Medulla oblongata (tissue), 1 donor: ENCODE data around the gene PDE9A.

Experiments used
- DNase-seq: peaks from one replicate; pipeline ENCODE4 v3.0.0-alpha.2; 2015; ENCODE audit errors: extremely low spot score

PDE9A gene

GRCh38 chr21:42770717-42771502 is 117.5 kb downstream of the PDE9A start:
- DNase-seq = no peak

GRCh38 chr21:42771503-42771805 is 118.0 kb downstream of the PDE9A start:
- DNase-seq = no peak

GRCh38 chr21:42775123-42775522 is 121.7 kb downstream of the PDE9A start:
- no peak for DNase-seq

- no peak for DNase-seq
Observed at GRCh38 chr21:42775891-42776290, 122.5 kb downstream of the PDE9A start.

- no peak for DNase-seq
Observed at GRCh38 chr21:42777064-42777756, 123.8 kb downstream of the PDE9A start.

GRCh38 chr21:42777757-42778344 is 124.4 kb downstream of the PDE9A start:
- DNase-seq = peak; percentile 78

- DNase-seq = no peak
Observed at GRCh38 chr21:42779431-42779861, 126.0 kb downstream of the PDE9A start.

- no peak for DNase-seq
Observed at GRCh38 chr21:42780617-42781016, 127.2 kb downstream of the PDE9A start.

GRCh38 chr21:42781150-42781970 is 127.9 kb downstream of the PDE9A start:
- DNase-seq = peak; percentile 54

- no peak for DNase-seq
Observed at GRCh38 chr21:42781971-42782722, 128.7 kb downstream of the PDE9A start.

- DNase-seq = no peak
Observed at GRCh38 chr21:42782723-42783242, 129.4 kb downstream of the PDE9A start.

- no peak for DNase-seq
Observed at GRCh38 chr21:42784276-42784675, 130.9 kb downstream of the PDE9A start.

GRCh38 chr21:42784896-42785451 is 131.6 kb downstream of the PDE9A start:
- DNase-seq = no peak

GRCh38 chr21:42785666-42786427 is 132.4 kb downstream of the PDE9A start:
- no peak for DNase-seq

- DNase-seq = no peak
Observed at GRCh38 chr21:42786884-42787283, 133.5 kb downstream of the PDE9A start.

GRCh38 chr21:42787613-42788012 is 134.2 kb downstream of the PDE9A start:
- no peak for DNase-seq

GRCh38 chr21:42790520-42791065 is 137.2 kb downstream of the PDE9A start:
- DNase-seq = no peak

- DNase-seq = no peak
Observed at GRCh38 chr21:42793774-42794173, 140.4 kb downstream of the PDE9A start.

- no peak for DNase-seq
Observed at GRCh38 chr21:42794551-42794950, 141.1 kb downstream of the PDE9A start.
